ENCODE data around the gene USP10.

Gene USP10

GRCh38 chr16:84665359-84665758 lies 34.4 kb upstream of the USP10 start:
- no peak for TF ChIP-seq SUZ12 (IDR thresholded peaks at IDR 0.05; ENCODE audit: extremely low read depth, insufficient read depth, insufficient read length)
- TF ChIP-seq ZNF274 (IDR thresholded peaks at IDR 0.05; ENCODE audit: low read depth, low read length) = no peak
- TF ChIP-seq YY1 (IDR thresholded peaks at IDR 0.05; ENCODE audit: insufficient read depth, insufficient read length) = no peak
- Histone ChIP-seq H3K4me1 (ENCODE audit: insufficient read depth, insufficient read length) (peaks cover 17% of the 10 kb centered on the region), H3K9me3 (ENCODE audit: insufficient read depth, low read length) (no peaks in the 10 kb centered on the region), H3K27me3 (ENCODE audit: insufficient read depth, insufficient read length) (no peaks in the 10 kb centered on the region), H3K9ac (ENCODE audit: insufficient read length, low read depth) (no peak overlapping the region), H3K36me3 (ENCODE audit: insufficient read depth, insufficient read length, low read length) (peaks cover 41% of the 10 kb centered on the region), H3K4me3 (ENCODE audit: insufficient read length, low read depth) (no peak overlapping the region)
- no peak for DNase-seq (ENCODE audit: low read depth, low spot score)

- Histone ChIP-seq H3K9me3 (ENCODE audit: insufficient read depth, low read length) (no peaks in the 10 kb centered on the region), H3K4me3 (ENCODE audit: insufficient read length, low read depth) (no peak overlapping the region), H3K36me3 (ENCODE audit: insufficient read depth, insufficient read length, low read length) (peaks cover 38% of the 10 kb centered on the region)
Measured at GRCh38 chr16:84665843-84666242, 34.0 kb upstream of the USP10 start.

DNA sequence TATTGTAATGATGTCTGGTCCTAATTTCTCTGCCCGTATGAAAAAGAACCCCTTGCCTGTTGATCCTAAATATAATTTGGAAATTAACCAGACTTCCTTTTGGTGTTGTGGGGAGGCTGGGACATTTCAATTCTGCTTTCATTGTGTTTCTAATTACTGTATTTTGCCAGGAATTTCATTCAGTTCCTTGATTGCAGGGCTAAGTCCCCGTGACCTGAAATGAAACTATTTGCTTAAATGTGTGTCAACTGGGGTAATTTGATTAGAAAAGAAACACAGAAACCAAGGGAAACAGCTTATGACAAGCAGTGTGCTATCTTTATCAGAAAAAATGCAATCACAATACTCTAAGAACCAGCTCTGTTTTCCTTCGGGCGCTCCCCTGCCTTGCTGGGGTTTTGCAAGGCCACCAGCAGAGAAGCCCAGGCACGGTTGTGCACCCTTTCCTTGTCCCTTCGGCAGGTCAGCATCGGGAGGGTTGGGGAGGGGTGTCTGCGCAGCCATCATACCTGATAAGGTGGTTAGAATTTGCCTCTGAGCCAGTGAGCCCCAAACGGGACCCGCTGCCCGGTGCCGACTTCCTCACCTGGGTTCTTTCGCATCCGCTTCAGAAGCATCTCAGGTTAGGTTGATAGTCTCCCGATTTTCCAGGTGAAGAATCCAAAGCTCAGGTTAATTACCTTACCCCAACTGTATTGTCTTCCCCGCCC lies 32.0 kb upstream of the USP10 start:
- Histone ChIP-seq H3K4me3 (ENCODE audit: insufficient read length, low read depth) (no peak overlapping the region), H3K27me3 (ENCODE audit: insufficient read depth, insufficient read length) (no peaks in the 10 kb centered on the region), H3K9ac (ENCODE audit: insufficient read length, low read depth) (no peak overlapping the region), H3K4me1 (ENCODE audit: insufficient read depth, insufficient read length) (peaks cover 20% of the 10 kb centered on the region), H3K9me3 (ENCODE audit: insufficient read depth, low read length) (no peaks in the 10 kb centered on the region), H3K36me3 (ENCODE audit: insufficient read depth, insufficient read length, low read length) (peaks cover 19% of the 10 kb centered on the region)
- DNase-seq (ENCODE audit: low read depth, low spot score) = no peak
- TF ChIP-seq YY1 (IDR thresholded peaks at IDR 0.05; ENCODE audit: insufficient read depth, insufficient read length) (no peak), SUZ12 (IDR thresholded peaks at IDR 0.05; ENCODE audit: extremely low read depth, insufficient read depth, insufficient read length) (no peak), ZNF274 (IDR thresholded peaks at IDR 0.05; ENCODE audit: low read depth, low read length) (no peak)

More at GRCh38 chr16:84665843-84666242, 34.0 kb upstream of the USP10 start:
- no peak overlapping the region for H3K9ac ChIP-seq (ENCODE audit: insufficient read length, low read depth)
- H3K27me3 ChIP-seq (ENCODE audit: insufficient read depth, insufficient read length) = no peaks in the 10 kb centered on the region
- no peak for DNase-seq (ENCODE audit: low read depth, low spot score)
- TF ChIP-seq SUZ12 (IDR thresholded peaks at IDR 0.05; ENCODE audit: extremely low read depth, insufficient read depth, insufficient read length) (no peak), ZNF274 (IDR thresholded peaks at IDR 0.05; ENCODE audit: low read depth, low read length) (no peak)
- peaks cover 18% of the 10 kb centered on the region for H3K4me1 ChIP-seq (ENCODE audit: insufficient read depth, insufficient read length)

GRCh38 chr16:84670063-84670462 lies 29.7 kb upstream of the USP10 start:
- no peak for DNase-seq (ENCODE audit: low read depth, low spot score)

DNA sequence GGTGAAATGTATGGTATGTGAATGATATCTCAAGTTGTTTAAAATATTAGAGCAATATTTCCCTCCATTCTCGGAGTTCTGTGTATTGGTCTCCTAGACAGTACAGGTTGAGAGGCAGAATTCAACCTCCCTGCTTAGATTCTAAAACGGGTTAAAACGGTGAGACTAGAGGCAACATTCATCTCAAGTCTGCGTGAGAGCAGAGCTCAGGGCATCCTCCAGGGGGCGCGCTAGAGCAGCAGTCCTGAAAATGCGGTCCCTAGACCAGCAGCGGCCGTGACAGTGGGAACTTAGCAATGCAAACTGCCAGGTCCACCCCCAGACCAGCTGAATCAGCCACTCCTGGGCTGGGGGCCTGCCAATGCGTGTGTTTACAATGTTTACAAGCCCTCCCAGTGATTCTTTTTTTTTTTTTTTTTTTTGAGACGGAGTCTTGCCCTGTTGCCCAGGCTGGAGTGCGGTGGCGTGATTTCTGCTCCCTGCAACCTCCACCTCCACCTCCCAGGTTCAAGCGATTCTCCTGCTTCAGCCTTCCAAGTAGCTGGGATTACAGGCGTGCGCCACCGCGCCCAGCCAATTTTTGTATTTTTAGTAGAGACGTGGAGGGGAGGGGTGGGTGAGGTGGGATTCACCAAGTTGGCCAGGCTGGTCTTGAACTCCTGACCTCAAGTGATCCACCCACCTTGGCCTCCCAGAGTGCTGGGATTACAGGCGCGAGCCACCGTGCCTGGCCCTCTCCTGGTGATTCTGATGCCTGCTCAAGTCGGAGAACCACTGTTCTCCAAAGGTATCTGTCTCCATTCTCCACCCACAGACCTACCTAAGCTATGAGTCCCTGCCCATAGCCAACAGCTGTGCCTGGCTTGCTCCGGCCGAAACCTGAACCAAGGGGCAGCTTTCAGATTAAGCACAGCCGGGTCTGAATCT lies 27.3 kb upstream of the USP10 start:
- DNase-seq (ENCODE audit: low read depth, low spot score) = peak; percentile 68
- H3K4me1 ChIP-seq (ENCODE audit: insufficient read depth, insufficient read length) = peaks cover 17% of the 10 kb centered on the region
- no peaks in the 10 kb centered on the region for H3K36me3 ChIP-seq (ENCODE audit: insufficient read depth, insufficient read length, low read length)
- H3K27me3 ChIP-seq (ENCODE audit: insufficient read depth, insufficient read length) = no peaks in the 10 kb centered on the region
- H3K4me3 ChIP-seq (ENCODE audit: insufficient read length, low read depth) = no peak overlapping the region
- no peaks in the 10 kb centered on the region for H3K9me3 ChIP-seq (ENCODE audit: insufficient read depth, low read length)
- H3K9ac ChIP-seq (ENCODE audit: insufficient read length, low read depth) = no peak overlapping the region
- TF ChIP-seq SUZ12 (IDR thresholded peaks at IDR 0.05; ENCODE audit: extremely low read depth, insufficient read depth, insufficient read length) = no peak
- TF ChIP-seq YY1 (IDR thresholded peaks at IDR 0.05; ENCODE audit: insufficient read depth, insufficient read length) = no peak
- TF ChIP-seq ZNF274 (IDR thresholded peaks at IDR 0.05; ENCODE audit: low read depth, low read length) = no peak

More at GRCh38 chr16:84670063-84670462, 29.7 kb upstream of the USP10 start:
- H3K4me1 ChIP-seq (ENCODE audit: insufficient read depth, insufficient read length) = peaks cover 15% of the 10 kb centered on the region
- peaks cover 12% of the 10 kb centered on the region for H3K36me3 ChIP-seq (ENCODE audit: insufficient read depth, insufficient read length, low read length)
- no peaks in the 10 kb centered on the region for H3K27me3 ChIP-seq (ENCODE audit: insufficient read depth, insufficient read length)
- TF ChIP-seq ZNF274 (IDR thresholded peaks at IDR 0.05; ENCODE audit: low read depth, low read length) = no peak
- no peak for TF ChIP-seq SUZ12 (IDR thresholded peaks at IDR 0.05; ENCODE audit: extremely low read depth, insufficient read depth, insufficient read length)
- no peak for TF ChIP-seq YY1 (IDR thresholded peaks at IDR 0.05; ENCODE audit: insufficient read depth, insufficient read length)
- H3K4me3 ChIP-seq (ENCODE audit: insufficient read length, low read depth) = no peak overlapping the region
- no peak overlapping the region for H3K9ac ChIP-seq (ENCODE audit: insufficient read length, low read depth)
- no peaks in the 10 kb centered on the region for H3K9me3 ChIP-seq (ENCODE audit: insufficient read depth, low read length)

DNA sequence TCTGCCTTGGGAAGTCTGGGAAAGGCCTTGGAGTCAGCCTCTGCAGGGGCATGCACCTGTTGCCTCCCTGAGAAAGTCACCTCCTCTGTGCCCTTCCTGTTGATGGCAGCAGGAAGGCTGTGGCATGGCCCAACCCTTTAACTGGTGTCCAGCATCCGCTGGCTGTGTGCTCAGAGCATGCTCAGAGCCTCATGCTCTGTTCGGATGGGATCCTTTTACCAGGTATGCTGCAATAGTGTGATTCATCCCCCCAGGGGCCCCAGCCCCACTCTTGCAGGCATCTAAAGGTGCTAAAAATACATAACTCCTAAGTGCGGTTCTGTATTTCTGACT lies 26.6 kb upstream of the USP10 start:
- H3K9me3 ChIP-seq (ENCODE audit: insufficient read depth, low read length) = no peaks in the 10 kb centered on the region
- no peak for DNase-seq (ENCODE audit: low read depth, low spot score)
- H3K36me3 ChIP-seq (ENCODE audit: insufficient read depth, insufficient read length, low read length) = no peaks in the 10 kb centered on the region
- no peak overlapping the region for H3K9ac ChIP-seq (ENCODE audit: insufficient read length, low read depth)
- H3K4me3 ChIP-seq (ENCODE audit: insufficient read length, low read depth) = no peak overlapping the region
- TF ChIP-seq SUZ12 (IDR thresholded peaks at IDR 0.05; ENCODE audit: extremely low read depth, insufficient read depth, insufficient read length) = no peak
- TF ChIP-seq ZNF274 (IDR thresholded peaks at IDR 0.05; ENCODE audit: low read depth, low read length) = no peak
- TF ChIP-seq YY1 (IDR thresholded peaks at IDR 0.05; ENCODE audit: insufficient read depth, insufficient read length) = no peak
- H3K27me3 ChIP-seq (ENCODE audit: insufficient read depth, insufficient read length) = no peaks in the 10 kb centered on the region
- H3K4me1 ChIP-seq (ENCODE audit: insufficient read depth, insufficient read length) = peaks cover 15% of the 10 kb centered on the region

DNA sequence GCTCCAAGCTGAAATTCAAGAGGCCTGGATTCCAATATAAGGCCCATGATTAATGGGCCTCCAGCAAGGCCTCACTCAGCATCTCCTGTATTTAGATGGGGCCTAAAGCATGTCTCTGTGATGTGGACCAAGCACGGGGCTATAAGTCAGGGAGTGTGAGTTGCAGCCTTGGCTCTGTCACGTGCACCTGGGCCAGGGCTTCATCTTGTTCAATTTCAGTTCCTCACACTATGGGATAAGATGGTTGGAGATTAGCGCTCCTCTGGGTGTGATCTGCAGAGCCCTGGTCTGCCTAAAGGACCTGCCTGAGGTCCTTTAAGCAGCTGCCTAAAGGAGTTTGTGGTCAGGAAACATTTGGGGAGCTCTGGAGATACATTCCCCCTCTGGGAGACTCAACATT lies 26.2 kb upstream of the USP10 start:
- Histone ChIP-seq H3K36me3 (ENCODE audit: insufficient read depth, insufficient read length, low read length) (no peaks in the 10 kb centered on the region), H3K9me3 (ENCODE audit: insufficient read depth, low read length) (no peaks in the 10 kb centered on the region), H3K4me3 (ENCODE audit: insufficient read length, low read depth) (no peak overlapping the region), H3K27me3 (ENCODE audit: insufficient read depth, insufficient read length) (no peaks in the 10 kb centered on the region), H3K4me1 (ENCODE audit: insufficient read depth, insufficient read length) (peaks cover 15% of the 10 kb centered on the region), H3K9ac (ENCODE audit: insufficient read length, low read depth) (no peak overlapping the region)
- DNase-seq (ENCODE audit: low read depth, low spot score) = no peak
- no peak for TF ChIP-seq SUZ12 (IDR thresholded peaks at IDR 0.05; ENCODE audit: extremely low read depth, insufficient read depth, insufficient read length)
- TF ChIP-seq YY1 (IDR thresholded peaks at IDR 0.05; ENCODE audit: insufficient read depth, insufficient read length) = no peak
- TF ChIP-seq ZNF274 (IDR thresholded peaks at IDR 0.05; ENCODE audit: low read depth, low read length) = no peak

Data from NT2/D1 (cell line).